SK-N-DZ (cell line): Measurements from ENCODE around the gene COQ5.

Experiments
- DNase-seq: peaks from one replicate; pipeline ENCODE4 v3.0.0-alpha.2; 2015; ENCODE audit warnings: low spot score
- small RNA-seq, 2 experiments: library from RNA; depleted of rRNA; stranded (forward); fragments of <200 nt; gene quantifications; one replicate each; pipeline ENCODE3, GENCODE V24; 2014

Gene COQ5

GRCh38 chr12:120453977-120454376, 75.0 kb downstream of the COQ5 start:
- peak; percentile 41 for DNase-seq

Small RNA genes lying within 50 kb of the gene (small RNA-seq; reads per million reads assigned to genes)
- gene RF00019: 0 reads per million in 2 experiments
